GM10847 (cell line): ENCODE results near the gene AFDN.

Source experiments
- POLR2A ChIP-seq: IDR thresholded peaks from 2 replicates; pipeline ENCODE4 v1.6.1; 2011; ENCODE audit not compliant: insufficient read length; ENCODE audit errors: extremely low read depth

Gene AFDN

GRCh38 chr6:167892835-167893815 lies 66.4 kb downstream of the AFDN start:
- no peak for TF ChIP-seq POLR2A

GRCh38 chr6:167894965-167895364 lies 68.3 kb downstream of the AFDN start:
- no peak for TF ChIP-seq POLR2A

- TF ChIP-seq POLR2A = no peak
Observed at GRCh38 chr6:167896648-167897047, 69.9 kb downstream of the AFDN start.

GRCh38 chr6:167898673-167899311 lies 72.1 kb downstream of the AFDN start:
- TF ChIP-seq POLR2A = no peak

- no peak for TF ChIP-seq POLR2A
Observed at GRCh38 chr6:167904791-167905190, 78.1 kb downstream of the AFDN start.

- no peak for TF ChIP-seq POLR2A
Observed at GRCh38 chr6:167906899-167907298, 80.2 kb downstream of the AFDN start.

GRCh38 chr6:167907837-167908681 lies 81.3 kb downstream of the AFDN start:
- TF ChIP-seq POLR2A = no peak

GRCh38 chr6:167910007-167910406 lies 83.3 kb downstream of the AFDN start:
- no peak for TF ChIP-seq POLR2A

GRCh38 chr6:167910652-167911051 lies 83.9 kb downstream of the AFDN start:
- no peak for TF ChIP-seq POLR2A

- no peak for TF ChIP-seq POLR2A
Observed at GRCh38 chr6:167912494-167912893, 85.8 kb downstream of the AFDN start.

GRCh38 chr6:167913699-167914098 lies 87.0 kb downstream of the AFDN start:
- no peak for TF ChIP-seq POLR2A

GRCh38 chr6:167915139-167915538 lies 88.4 kb downstream of the AFDN start:
- no peak for TF ChIP-seq POLR2A

GRCh38 chr6:167917551-167918154 lies 90.9 kb downstream of the AFDN start:
- no peak for TF ChIP-seq POLR2A

- no peak for TF ChIP-seq POLR2A
Observed at GRCh38 chr6:167918548-167919278, 92.0 kb downstream of the AFDN start.

- TF ChIP-seq POLR2A = no peak
Observed at GRCh38 chr6:167919349-167919748, 92.6 kb downstream of the AFDN start.

GRCh38 chr6:167920165-167920564 lies 93.5 kb downstream of the AFDN start:
- TF ChIP-seq POLR2A = no peak
